ENCODE results near the gene CARD19. TPM values are rescaled to one million over a fixed set of nuclear protein-coding genes. Genes with fewer than 3 reads are reported as not detected.
A peak's percentile ranks its signal among the peaks of the same experiment; 100 is the strongest.

CARD19 gene
- total RNA-seq, 4 donors from 2014 or later: 43.2 to 63.6 (median 54.3) TPM

DNA sequence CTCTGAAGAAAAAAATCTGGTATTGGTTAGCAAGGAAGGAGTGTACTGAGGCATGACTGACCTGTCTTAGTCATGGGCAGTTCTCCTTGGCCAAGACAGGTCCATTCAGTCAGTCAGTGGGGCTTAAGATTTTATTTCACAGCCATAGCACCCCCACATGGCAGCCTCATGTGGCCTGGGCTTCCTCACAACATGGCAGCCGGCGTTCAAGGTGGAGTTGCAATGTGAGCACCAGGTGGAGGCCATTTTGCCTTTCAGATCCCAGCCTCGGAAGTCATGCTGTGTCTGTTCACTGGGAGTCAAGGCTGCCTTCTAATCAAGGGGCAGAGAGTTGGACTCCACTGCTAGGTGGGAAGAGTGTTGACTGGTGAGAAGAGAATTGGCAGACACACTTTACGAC is 10.3 kb upstream of the CARD19 start:
- no peaks in the 10 kb centered on the region for H3K27me3 ChIP-seq
- TF ChIP-seq POLR2A (IDR thresholded peaks at IDR 0.05) (no peak), EP300 (IDR thresholded peaks at IDR 0.05) (no peak), CTCF (IDR thresholded peaks at IDR 0.05) (no peak), POLR2AphosphoS5 (IDR thresholded peaks at IDR 0.05) (no peak)
- H3K9me3 ChIP-seq: peaks cover 1% of the 10 kb centered on the region
- no peaks in the 10 kb centered on the region for H3K4me1 ChIP-seq
- H3K4me3 ChIP-seq: no peak overlapping the region
- H3K36me3 ChIP-seq: no peaks in the 10 kb centered on the region
- no peak overlapping the region for H3K27ac ChIP-seq
- peak in 1 of 2 donors; percentile 34 for DNase-seq (ENCODE audit: low spot score in 2 of 2)
- 87% methylated on average over 4 of the region's 4 CpGs for WGBS

GRCh38 chr9:93086447-93087224 is 9.4 kb upstream of the CARD19 start:
- Histone ChIP-seq H3K36me3 (no peaks in the 10 kb centered on the region), H3K4me1 (no peaks in the 10 kb centered on the region), H3K27me3 (no peaks in the 10 kb centered on the region), H3K4me3 (no peak overlapping the region), H3K9me3 (peaks cover 6% of the 10 kb centered on the region), H3K27ac (no peak overlapping the region)
- TF ChIP-seq EP300 (IDR thresholded peaks at IDR 0.05): no peak
- no peak for TF ChIP-seq CTCF (IDR thresholded peaks at IDR 0.05)
- 96% methylated on average over 8 of the region's 8 CpGs for WGBS
- peak; percentile 16 to 18 for DNase-seq (ENCODE audit: low spot score in 2 of 2)

GRCh38 chr9:93087971-93088655 is 7.9 kb upstream of the CARD19 start:
- Histone ChIP-seq H3K36me3 (no peaks in the 10 kb centered on the region), H3K27ac (no peak overlapping the region), H3K4me3 (no peak overlapping the region), H3K4me1 (peaks cover 3% of the 10 kb centered on the region), H3K27me3 (no peaks in the 10 kb centered on the region), H3K9me3 (peaks cover 6% of the 10 kb centered on the region)
- WGBS: 85% methylated on average over 12 of the region's 12 CpGs
- TF ChIP-seq POLR2A (IDR thresholded peaks at IDR 0.05): no peak
- no peak for TF ChIP-seq EP300 (IDR thresholded peaks at IDR 0.05)
- no peak for TF ChIP-seq CTCF (IDR thresholded peaks at IDR 0.05)
- TF ChIP-seq POLR2AphosphoS5 (IDR thresholded peaks at IDR 0.05): no peak
- peak; percentile 37 to 48 for DNase-seq (ENCODE audit: low spot score in 2 of 2)

- H3K4me3 ChIP-seq: no peak overlapping the region
- peak; percentile 48 to 49 for DNase-seq (ENCODE audit: low spot score in 2 of 2)
Measured at GRCh38 chr9:93088656-93089015, 7.4 kb upstream of the CARD19 start.

More at GRCh38 chr9:93088656-93089015, 7.4 kb upstream of the CARD19 start:
- peaks cover 6% of the 10 kb centered on the region for H3K9me3 ChIP-seq
- H3K36me3 ChIP-seq: no peaks in the 10 kb centered on the region
- no peak overlapping the region for H3K27ac ChIP-seq
- no peak for TF ChIP-seq POLR2AphosphoS5 (IDR thresholded peaks at IDR 0.05)
- no peak for TF ChIP-seq EP300 (IDR thresholded peaks at IDR 0.05)
- TF ChIP-seq CTCF (IDR thresholded peaks at IDR 0.05): no peak
- TF ChIP-seq POLR2A (IDR thresholded peaks at IDR 0.05): no peak
- H3K4me1 ChIP-seq: peaks cover 8% of the 10 kb centered on the region
- no peaks in the 10 kb centered on the region for H3K27me3 ChIP-seq
- WGBS: 95% methylated on average over 4 of the region's 4 CpGs
